Mesodermal cell (in vitro differentiated cells): ENCODE results near the gene PRKCA.
"Not testable (repeated sequence)": the region's sequence is repeated elsewhere in the genome, so short reads cannot be mapped to it uniquely, and the experiment has no call there.

Source experiments
- H3K27ac ChIP-seq: 2 replicates; pipeline ENCODE4 v1.7.0; 2013; ENCODE audit warnings: mild to moderate bottlenecking, low read depth, low read length, moderate library complexity; ENCODE audit not compliant: severe bottlenecking
- H3K36me3 ChIP-seq: 2 replicates; pipeline ENCODE4 v1.7.1; 2013; ENCODE audit warnings: mild to moderate bottlenecking, low read length, moderate library complexity; ENCODE audit not compliant: control insufficient read depth, insufficient read depth
- H3K4me1 ChIP-seq: one replicate; pipeline ENCODE4 v1.7.1; 2013; ENCODE audit warnings: mild to moderate bottlenecking, low read length; ENCODE audit not compliant: insufficient read depth, control insufficient read depth, poor library complexity, severe bottlenecking
- H3K4me3 ChIP-seq: 2 replicates; pipeline ENCODE4 v1.7.0; 2013; ENCODE audit warnings: low read length, control low read depth, mild to moderate bottlenecking; ENCODE audit not compliant: insufficient read depth, poor library complexity, severe bottlenecking; ENCODE audit errors: extremely low read depth
- H3K9me3 ChIP-seq: 2 replicates; pipeline ENCODE4 v1.7.1; 2013; ENCODE audit warnings: mild to moderate bottlenecking, low read length, moderate library complexity; ENCODE audit not compliant: control insufficient read depth
- WGBS, 2 experiments: methylation state at CpG; one replicate each; pipeline ENCODE4 v1.1.5; 2013; ENCODE audit warnings: missing lambda C conversion rate in 2 of 2; ENCODE audit not compliant: insufficient coverage in 2 of 2; 5-methylcytosine and 5-hydroxymethylcytosine counted together

PRKCA gene

DNA sequence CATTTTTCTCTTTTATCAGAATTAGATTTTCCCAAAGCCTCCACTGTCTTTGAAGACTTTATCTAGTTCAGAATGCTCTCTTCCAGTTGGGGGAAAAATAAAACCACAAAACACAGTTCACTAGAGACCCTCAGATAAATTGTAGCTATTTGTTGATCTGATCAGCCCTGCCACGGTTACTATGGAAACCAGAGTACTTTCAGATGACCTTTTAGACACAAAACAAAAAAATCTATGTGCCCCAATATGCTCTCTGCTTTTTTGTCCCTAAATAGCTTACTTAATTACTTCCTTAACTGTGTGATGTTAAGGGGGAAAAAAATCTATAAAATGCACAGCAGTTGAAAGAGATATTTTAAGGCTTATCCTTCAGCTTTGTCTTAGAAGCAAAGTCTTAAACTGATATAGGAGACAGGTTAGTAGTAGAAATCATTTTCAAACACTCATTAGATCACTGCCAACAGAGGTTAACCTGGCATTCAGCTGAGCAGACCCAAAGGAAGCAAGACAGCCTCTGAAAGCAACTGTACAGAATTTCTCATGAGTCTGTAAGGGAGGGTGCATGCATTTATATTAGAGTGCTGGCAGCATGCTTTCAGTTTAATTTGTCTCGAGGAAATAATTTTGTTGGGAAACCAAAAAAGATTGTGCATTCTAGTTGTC is 402.6 kb downstream of the PRKCA start:
- WGBS, 2 experiments, result 92 to 100% methylated on average over 1 to 2 of the region's 2 CpGs
- peak overlapping the region; percentile 6 for H3K27ac ChIP-seq

GRCh38 chr17:66706851-66707450 is 404.5 kb downstream of the PRKCA start:
- Histone ChIP-seq H3K27ac (no peak overlapping the region), H3K9me3 (no peaks in the 10 kb centered on the region), H3K4me1 (no peaks in the 10 kb centered on the region), H3K36me3 (no peaks in the 10 kb centered on the region), H3K4me3 (no peak overlapping the region)
- WGBS, 2 experiments, result 100% methylated on average over 1 of the region's 1 CpG; no CpG with 5 or more reads in 1 of the 2 experiments

More for the DNA sequence above, 402.6 kb downstream of the PRKCA start:
- Histone ChIP-seq H3K4me1 (no peaks in the 10 kb centered on the region), H3K36me3 (no peaks in the 10 kb centered on the region), H3K4me3 (no peak overlapping the region), H3K9me3 (no peaks in the 10 kb centered on the region)

DNA sequence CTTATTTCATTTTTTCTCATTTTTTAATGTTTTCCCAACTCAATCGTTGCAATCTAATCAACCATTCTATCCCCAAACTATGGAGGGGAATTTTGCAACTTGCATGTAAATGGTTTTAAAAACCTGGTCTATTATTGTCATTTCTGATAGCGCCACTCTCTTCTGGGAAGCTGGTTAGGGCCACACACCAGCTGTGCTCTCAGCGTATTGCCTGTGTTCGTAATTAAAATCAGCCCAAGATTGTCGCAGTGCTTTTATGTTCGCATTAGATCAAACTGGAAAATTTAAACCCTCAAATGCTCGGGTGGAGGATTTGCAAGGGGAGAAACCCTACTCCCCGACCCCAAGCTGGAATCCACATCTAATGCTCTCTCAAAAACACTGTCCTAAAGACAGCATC is 409.0 kb downstream of the PRKCA start:
- Histone ChIP-seq H3K27ac (no peak overlapping the region), H3K36me3 (no peaks in the 10 kb centered on the region), H3K9me3 (no peaks in the 10 kb centered on the region), H3K4me1 (no peaks in the 10 kb centered on the region), H3K4me3 (no peak overlapping the region)
- 75 to 80% methylated on average over 4 to 6 of the region's 8 CpGs for WGBS, 2 experiments

DNA sequence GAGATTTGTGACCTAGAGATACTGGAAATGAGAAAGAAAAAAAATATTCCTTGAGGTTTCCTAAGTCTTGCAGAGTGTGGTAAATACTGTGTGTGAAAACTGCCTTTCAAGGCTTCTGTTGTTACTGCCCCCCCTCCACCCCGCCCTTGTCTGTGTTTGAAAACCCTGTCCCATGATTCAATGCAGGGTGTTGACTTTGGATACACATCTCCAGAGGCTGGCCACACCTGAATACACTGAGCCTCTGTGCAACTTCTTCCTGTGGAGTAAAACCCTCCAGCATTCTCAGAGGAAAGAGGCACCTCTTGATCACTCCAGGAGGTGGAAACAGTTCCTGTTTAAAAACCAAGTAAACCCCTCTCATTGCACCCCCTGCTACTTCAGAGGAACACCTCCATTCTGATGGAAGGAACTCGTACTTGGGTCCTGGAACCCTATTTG is 409.5 kb downstream of the PRKCA start:
- H3K27ac ChIP-seq, result no peak overlapping the region
- no peak overlapping the region for H3K4me3 ChIP-seq
- 17 to 60% methylated on average over 1 of the region's 2 CpGs for WGBS, 2 experiments
- no peaks in the 10 kb centered on the region for H3K9me3 ChIP-seq
- no peaks in the 10 kb centered on the region for H3K36me3 ChIP-seq
- no peaks in the 10 kb centered on the region for H3K4me1 ChIP-seq

- no peaks in the 10 kb centered on the region for H3K4me1 ChIP-seq
- no peak overlapping the region for H3K4me3 ChIP-seq
- no peak overlapping the region for H3K27ac ChIP-seq
- H3K9me3 ChIP-seq, result no peaks in the 10 kb centered on the region
- no peaks in the 10 kb centered on the region for H3K36me3 ChIP-seq
- WGBS, 2 experiments, result 84 to 88% methylated on average over 3 of the region's 3 CpGs
These were observed 410.0 kb downstream of the PRKCA start for GRCh38 chr17:66712453-66712852.

DNA sequence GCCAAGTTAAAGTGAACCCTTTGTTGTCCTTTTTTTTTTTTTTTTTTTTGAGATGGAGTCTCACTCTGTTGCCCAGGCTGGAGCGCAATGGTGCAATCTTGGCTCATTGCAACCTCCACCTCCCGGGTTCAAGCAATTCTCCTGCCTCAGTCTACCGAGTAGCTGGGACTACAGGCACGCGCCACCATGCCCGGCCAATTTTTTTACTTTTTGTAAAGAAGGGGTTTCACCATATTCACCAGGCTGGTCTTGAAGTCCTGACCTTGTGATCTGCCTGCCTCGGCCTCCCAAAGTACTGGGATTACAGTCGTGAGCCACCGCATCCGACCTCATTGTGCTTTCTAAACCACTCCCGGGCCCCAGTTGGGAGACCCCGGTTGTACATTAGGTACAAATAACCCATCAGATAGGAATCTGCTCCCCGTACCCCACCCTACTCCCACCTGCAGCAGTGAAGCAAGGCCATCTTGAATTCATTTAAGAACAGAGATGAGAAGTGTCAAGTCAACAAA is 410.7 kb downstream of the PRKCA start:
- not testable (repeated sequence) for H3K36me3 ChIP-seq, H3K9me3 ChIP-seq, H3K27ac ChIP-seq, H3K4me1 ChIP-seq, H3K4me3 ChIP-seq
- 95 to 98% methylated on average over 9 to 12 of the region's 13 CpGs for WGBS, 2 experiments

DNA sequence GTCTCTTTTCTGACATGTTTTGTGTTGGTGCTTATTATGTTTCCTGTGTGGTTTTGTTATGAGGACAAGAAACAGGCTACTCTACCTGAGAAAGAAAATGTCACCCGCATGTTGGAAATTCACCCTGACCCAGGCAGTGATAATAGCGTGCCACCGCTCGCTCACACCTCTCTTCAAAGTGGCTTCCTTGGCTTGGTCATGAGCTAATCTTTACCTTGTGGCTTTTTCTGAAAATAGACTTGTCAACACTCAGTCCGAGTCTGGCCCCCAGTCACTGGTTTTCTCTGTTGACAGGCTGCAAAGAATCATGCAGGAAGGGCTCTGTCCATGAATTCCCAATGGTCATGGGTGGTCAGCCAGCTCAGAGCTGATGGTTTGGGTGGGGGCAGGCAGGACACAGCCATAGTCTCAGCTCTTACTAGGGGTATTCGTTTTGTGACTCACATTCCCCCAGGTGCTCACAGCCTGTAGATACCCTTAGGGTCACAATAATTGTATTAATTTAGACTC is 411.2 kb downstream of the PRKCA start:
- H3K4me3 ChIP-seq, result no peak overlapping the region
- H3K4me1 ChIP-seq, result no peaks in the 10 kb centered on the region
- no peak overlapping the region for H3K27ac ChIP-seq
- no peaks in the 10 kb centered on the region for H3K9me3 ChIP-seq
- no peaks in the 10 kb centered on the region for H3K36me3 ChIP-seq
- WGBS, 2 experiments, result 94 to 98% methylated on average over 5 of the region's 6 CpGs

DNA sequence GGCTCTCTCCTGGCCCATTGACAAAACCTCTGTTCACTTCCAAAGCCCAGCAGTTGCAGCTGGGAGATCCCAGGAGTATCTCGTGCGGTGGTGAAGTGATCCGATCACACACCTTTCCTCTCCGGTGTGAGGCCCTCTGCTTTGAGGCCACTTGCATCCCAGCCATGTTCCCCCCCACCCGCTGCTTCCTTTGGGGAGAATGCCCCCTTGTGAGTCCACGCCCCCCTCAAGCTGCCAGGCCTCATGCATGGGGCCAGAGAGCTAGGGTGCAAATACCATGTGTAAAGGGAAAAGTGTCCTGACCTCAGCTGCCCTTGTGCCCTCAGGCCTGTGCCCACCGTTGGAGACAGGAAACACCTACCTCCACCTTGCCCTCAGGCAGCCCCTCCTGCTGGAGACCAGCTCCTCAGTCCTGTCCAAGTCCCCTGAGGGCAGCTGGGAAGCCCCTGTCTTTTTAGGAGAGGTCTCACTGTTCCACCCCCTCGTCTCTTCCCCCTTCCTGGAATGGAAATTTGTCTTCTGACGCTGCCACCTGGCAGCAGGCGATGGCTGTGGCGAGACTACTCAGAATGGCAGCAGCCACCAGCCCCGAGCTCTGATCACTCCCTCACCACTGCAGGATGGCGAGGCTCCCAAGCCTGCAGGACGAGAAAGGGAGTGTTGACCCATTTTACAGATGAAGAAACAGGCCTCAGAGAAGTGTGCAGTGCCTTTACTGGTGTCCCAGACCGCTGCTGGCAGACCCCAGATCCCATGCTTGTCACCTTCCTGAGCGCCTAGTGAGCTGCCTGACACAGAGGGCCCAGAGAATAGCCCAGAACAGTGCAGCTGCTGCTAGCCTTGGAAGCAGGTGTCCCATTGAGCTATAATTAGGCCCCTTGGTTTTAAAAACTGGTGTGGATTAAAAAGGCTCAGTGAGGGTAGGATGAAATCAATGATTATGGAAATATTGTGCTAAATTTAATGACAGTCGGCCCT is 411.9 kb downstream of the PRKCA start:
- Histone ChIP-seq H3K4me1 (no peaks in the 10 kb centered on the region), H3K4me3 (no peak overlapping the region), H3K9me3 (no peaks in the 10 kb centered on the region), H3K27ac (no peak overlapping the region), H3K36me3 (no peaks in the 10 kb centered on the region)
- WGBS, 2 experiments, result 85 to 92% methylated on average over 10 to 12 of the region's 17 CpGs

DNA sequence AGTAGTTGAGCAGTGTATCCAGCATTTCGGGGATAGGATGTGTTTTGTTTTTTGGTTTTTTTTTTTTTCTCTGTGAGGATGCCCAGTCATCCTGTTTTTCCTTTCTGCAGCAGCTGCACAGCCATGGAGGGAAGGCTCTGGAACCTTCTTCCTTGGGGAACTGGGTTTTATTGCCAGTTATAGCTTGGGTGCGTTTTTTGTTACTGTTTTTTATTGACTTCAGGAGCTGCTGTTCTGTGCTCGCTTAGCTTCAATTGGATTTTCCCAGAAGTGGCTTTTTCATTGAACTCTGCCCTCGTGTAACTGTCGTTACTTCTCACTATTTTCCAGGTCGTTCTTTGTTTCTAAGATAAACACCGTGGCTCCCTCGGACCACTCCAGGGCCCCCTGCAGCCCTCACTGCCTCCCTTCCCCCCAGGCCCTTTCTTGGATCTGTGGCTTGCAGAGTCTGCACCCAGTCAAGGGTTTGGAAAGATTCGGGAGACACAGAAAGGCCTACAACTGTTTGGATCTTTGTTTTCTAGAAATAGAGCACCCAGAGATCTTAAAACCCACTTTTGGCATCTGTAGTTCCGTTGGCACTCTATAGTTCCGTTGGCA is 412.8 kb downstream of the PRKCA start:
- Histone ChIP-seq H3K27ac (no peak overlapping the region), H3K4me1 (no peaks in the 10 kb centered on the region), H3K9me3 (no peaks in the 10 kb centered on the region), H3K4me3 (no peak overlapping the region), H3K36me3 (no peaks in the 10 kb centered on the region)
- WGBS, 2 experiments, result 47 to 55% methylated on average over 9 to 11 of the region's 11 CpGs

- no peaks in the 10 kb centered on the region for H3K9me3 ChIP-seq
- H3K4me1 ChIP-seq, result no peaks in the 10 kb centered on the region
- H3K36me3 ChIP-seq, result no peaks in the 10 kb centered on the region
- no peak overlapping the region for H3K4me3 ChIP-seq
- H3K27ac ChIP-seq, result no peak overlapping the region
- 33 to 40% methylated on average over 2 to 3 of the region's 3 CpGs for WGBS, 2 experiments
These were observed 413.3 kb downstream of the PRKCA start for GRCh38 chr17:66715745-66716156.
